Cardiac fibroblast (primary cell): ENCODE measurements around the gene GAS2L3.

Experiments used
- DNase-seq, 2 donors: peaks; one replicate each; pipeline versions ENCODE4 v3.0.0 to v3.0.0-alpha.2; 2010; ENCODE audit warnings: low read depth in 2 of 2
- H3K4me3 ChIP-seq, 2 donors: replicated peaks in 1 of 2; 1 replicate in 1 of 2; 2 replicates in 1 of 2; pipeline ENCODE4 v1.5.1; 2011; ENCODE audit warnings: low read depth in 2 of 2, low read length in 2 of 2, mild to moderate bottlenecking in 2 of 2, moderate library complexity in 1 of 2
- TF ChIP-seq, protein P1 (sequence below): IDR thresholded peaks from one replicate; pipeline ENCODE4 v1.5.1; 2011; ENCODE audit warnings: low read depth, mild to moderate bottlenecking, low read length, inconsistent platforms

GAS2L3 gene

DNA sequence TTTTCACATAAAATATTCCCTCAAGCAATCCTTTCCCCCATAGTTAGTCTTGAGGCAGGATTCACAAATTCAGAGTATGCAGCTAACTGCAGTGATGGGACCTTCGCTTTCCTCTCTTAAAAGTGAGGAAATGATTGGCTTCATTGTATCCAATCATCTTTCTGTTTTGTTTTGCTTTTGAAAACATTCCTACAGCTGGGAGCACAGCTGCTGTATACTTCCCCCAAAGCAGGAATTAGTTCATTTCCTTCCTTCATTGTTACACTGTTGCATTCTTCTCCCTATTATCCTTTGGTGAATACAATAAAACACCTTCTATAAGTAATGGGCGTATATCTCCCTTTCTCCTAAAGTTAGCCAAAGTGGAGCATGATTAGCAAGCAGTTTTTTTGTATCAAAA is 9.4 kb upstream of the GAS2L3 start:
- peak; percentile 40 to 49 for DNase-seq
- TF ChIP-seq, protein P1, sequence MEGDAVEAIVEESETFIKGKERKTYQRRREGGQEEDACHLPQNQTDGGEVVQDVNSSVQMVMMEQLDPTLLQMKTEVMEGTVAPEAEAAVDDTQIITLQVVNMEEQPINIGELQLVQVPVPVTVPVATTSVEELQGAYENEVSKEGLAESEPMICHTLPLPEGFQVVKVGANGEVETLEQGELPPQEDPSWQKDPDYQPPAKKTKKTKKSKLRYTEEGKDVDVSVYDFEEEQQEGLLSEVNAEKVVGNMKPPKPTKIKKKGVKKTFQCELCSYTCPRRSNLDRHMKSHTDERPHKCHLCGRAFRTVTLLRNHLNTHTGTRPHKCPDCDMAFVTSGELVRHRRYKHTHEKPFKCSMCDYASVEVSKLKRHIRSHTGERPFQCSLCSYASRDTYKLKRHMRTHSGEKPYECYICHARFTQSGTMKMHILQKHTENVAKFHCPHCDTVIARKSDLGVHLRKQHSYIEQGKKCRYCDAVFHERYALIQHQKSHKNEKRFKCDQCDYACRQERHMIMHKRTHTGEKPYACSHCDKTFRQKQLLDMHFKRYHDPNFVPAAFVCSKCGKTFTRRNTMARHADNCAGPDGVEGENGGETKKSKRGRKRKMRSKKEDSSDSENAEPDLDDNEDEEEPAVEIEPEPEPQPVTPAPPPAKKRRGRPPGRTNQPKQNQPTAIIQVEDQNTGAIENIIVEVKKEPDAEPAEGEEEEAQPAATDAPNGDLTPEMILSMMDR, result no peak
- no peak overlapping the region for H3K4me3 ChIP-seq

DNA sequence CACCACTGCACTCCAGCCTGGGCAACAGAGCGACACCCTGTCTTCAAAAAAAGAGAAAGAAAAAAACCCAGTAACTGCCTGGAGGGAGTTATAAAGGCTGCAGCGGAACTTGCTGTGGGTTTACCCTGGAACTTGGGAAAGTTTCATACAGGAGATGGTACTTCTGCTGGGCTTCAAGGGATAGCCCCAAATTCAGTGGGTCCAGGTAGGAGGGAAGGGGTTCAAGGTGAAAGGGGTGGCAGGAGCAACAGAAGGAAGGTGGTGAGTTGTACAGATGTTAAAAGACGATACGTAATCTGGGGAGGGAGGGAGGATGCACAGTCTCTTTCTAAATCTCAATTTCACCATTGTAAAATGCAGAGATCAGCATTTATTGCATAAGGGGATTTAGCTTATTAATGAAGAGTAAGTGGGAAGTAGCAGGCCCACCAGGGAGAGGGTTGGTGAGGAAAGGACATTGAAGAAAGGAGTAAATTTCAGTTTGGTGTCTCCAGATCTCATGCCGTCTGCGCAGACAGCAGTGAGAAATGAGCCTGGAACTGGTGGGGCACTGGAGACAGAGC is 8.5 kb upstream of the GAS2L3 start:
- no peak overlapping the region for H3K4me3 ChIP-seq
- TF ChIP-seq, protein P1, result no peak
- no peak for DNase-seq

DNA sequence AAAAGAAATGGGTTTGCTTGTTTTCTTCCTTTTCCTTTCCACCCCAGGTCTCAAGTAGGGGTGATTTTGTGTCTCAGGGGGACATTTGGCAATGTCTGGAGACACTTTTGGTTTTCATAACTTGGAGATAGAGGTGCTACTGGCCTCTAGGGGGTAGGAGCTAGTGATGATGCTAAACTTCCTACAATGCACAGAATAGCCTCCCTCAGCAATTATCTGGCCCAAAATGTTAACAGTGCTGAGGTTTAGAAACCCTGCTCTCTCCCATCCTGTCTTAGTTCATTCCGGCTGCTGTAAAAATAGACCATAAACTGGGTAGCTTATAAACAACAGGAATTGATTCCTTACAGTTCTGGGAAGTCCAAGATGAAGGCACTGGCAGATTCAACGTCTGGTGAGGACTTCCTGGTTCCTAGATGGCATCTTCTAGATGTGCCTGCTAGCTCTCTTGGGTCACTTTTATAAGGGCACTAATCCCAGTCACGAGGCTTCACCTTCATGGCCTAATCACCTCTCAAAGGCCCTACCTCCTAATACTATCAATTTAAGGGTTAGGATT is 7.4 kb upstream of the GAS2L3 start:
- DNase-seq, result no peak
- no peak overlapping the region for H3K4me3 ChIP-seq
- TF ChIP-seq, protein P1, result no peak

DNA sequence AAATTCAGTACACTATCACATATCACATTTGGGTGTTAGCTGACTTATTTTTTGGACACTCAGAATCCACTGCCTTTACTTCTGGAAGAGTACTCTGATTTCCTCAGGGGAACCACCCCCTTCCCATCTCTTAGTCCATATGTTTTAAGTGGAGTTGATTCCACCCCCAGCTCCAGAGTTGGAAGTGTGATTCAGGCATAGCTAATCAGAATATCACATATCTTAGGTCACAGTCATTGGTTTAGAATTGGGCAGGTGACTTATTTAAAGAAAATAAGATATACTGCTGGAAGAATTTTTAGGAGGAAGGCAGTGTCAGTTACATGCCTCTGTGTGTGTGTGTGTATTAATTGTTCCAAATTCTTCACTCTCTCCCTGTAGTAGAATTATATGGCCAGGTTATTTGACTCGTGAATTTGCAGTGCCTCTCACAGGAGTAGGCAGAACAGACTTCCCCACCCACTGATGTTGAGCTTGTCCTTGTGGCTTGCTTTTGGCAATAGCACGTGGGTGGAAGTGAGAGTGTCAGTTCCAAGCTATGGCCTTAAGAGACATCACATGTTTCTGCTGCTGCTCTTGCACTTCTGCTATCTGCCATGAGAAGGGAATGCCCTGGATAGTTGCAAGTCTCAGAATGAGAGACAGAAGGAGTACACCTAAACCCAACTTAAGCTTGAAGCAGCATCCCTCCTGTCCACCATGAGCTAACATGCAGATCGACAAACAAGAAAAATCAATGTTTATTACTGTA is 6.4 kb upstream of the GAS2L3 start:
- TF ChIP-seq, protein P1, result no peak
- H3K4me3 ChIP-seq, result no peak overlapping the region
- DNase-seq, result peak; percentile 10 to 20

DNA sequence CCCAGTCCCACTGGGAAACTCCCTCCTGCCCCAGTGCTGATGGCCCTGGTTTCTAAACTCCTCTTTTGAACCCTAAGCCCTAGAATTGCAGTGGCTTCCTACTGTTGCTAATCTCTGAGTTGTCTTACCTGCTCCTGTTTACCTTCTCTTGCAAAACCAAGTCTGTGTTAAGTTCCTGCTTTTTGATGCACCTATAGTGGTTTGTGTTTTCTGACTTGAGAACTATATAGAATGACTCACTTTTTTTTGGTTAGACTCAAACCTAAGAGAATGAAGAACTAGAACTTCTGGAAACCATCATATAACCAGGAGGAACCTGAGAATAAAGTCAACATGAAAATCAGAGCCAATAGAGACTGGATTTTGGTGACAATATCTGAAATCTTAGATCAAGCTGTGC is 5.5 kb upstream of the GAS2L3 start:
- TF ChIP-seq, protein P1, result no peak
- no peak for DNase-seq

DNA sequence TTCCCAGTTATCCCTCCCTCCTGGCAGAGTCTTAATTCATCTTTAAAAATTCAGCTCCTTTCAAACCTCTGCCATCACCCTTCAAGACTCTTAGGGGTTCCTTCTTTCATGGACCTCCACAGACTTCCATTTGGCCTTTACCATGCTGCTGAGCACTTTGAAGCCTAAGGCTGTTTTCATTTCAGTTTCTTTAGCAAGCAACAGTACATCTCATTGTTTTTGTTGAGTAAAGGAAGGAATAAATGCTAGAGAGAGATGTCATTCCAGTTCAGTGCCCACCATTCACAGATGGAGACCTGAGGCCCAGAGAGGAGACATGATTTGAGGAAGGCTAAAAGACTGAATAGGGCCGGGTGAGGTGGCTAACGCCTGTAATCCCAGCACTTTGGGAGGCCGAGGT is 1.3 kb upstream of the GAS2L3 start:
- TF ChIP-seq, protein P1, result no peak
- DNase-seq, result no peak
- H3K4me3 ChIP-seq, result no peak overlapping the region

More for the DNA sequence above, 5.5 kb upstream of the GAS2L3 start:
- H3K4me3 ChIP-seq, result no peak overlapping the region
